Loucy (cell line): ENCODE data around the gene HNRNPDL.

Experiments used
- CTCF ChIP-seq: fragments of 200-600 bp; sonication (generic); conservative IDR thresholded peaks from 2 replicates; pipeline ENCODE4 v1.5.1; 2014; ENCODE audit warnings: mild to moderate bottlenecking, antibody characterized with exemption, low read length
- EZH2phosphoT487 ChIP-seq: fragments of 200-600 bp; IDR thresholded peaks from 2 replicates; pipeline ENCODE4 v1.6.1; 2018; ENCODE audit warnings: antibody characterized with exemption, mild to moderate bottlenecking, moderate library complexity, borderline replicate concordance

GRCh38 chr4:82397527-82397926 is 32.7 kb downstream of the HNRNPDL start:
- TF ChIP-seq CTCF (no peak), EZH2phosphoT487 (no peak)
